AG08395 (cell line): ENCODE results near the gene ITCH.
"Not testable (repeated sequence)": the region's sequence is repeated elsewhere in the genome, so short reads cannot be mapped to it uniquely, and the experiment has no call there.

Experiments
- DNase-seq: peaks from one replicate; pipeline ENCODE4 v3.0.0; 2012; ENCODE audit warnings: mixed read lengths, low spot score

ITCH gene

DNA sequence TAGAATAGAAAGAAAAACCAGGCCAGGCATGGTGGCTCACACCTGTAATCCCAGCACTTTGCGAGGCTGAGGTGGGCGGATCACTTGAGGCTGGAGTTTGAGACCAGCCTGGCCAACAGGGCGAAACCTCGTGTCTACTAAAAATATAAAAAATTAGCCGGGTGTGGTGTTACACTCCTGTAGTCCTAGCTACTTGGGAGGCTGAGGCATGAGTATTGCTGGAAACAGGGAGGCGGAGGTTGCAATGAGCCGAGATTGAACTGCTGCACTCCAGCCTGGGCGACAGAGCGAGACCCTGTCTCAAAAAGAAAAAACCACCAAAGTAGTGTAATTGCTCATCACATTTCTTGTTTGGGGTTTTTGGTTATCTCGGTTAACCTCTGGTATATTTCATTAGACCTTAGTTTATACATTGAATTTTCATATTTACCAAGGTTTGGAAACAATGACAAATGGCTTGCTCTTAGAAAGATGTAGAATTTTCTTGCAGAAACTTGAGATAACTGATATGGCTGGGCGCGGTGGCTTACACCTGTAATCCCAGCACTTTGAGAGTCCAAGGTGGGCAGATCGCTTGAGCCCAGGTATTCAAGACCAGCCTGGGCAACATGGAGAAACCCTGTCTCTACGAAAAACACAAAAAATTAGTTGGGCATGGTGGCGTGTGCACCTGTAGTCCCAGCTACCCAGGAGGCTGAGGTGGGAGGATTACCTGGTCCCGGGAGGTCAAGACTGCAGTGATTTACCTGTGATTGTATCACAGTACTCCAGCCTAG, 14.2 kb downstream of the ITCH start:
- DNase-seq, result no peak

DNA sequence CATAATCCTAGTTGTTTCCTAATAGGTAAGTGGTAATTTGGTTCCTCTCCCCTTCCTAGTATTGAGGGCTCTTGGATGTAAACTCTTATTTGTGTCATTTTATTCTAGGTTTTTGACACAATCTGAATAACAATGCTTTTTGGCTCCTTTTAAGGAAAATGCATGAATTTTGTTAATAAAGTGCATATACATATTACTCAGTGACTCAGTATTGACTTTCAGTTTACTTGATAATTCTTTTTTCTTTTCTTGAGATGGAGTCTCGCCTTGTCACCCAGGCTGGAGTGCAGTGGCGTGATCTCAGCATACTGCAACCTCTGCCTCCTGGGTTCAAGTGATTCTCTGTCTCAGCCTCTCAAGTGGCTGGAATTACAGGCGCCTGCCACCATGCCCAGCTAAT, 19.1 kb downstream of the ITCH start:
- no peak for DNase-seq

DNA sequence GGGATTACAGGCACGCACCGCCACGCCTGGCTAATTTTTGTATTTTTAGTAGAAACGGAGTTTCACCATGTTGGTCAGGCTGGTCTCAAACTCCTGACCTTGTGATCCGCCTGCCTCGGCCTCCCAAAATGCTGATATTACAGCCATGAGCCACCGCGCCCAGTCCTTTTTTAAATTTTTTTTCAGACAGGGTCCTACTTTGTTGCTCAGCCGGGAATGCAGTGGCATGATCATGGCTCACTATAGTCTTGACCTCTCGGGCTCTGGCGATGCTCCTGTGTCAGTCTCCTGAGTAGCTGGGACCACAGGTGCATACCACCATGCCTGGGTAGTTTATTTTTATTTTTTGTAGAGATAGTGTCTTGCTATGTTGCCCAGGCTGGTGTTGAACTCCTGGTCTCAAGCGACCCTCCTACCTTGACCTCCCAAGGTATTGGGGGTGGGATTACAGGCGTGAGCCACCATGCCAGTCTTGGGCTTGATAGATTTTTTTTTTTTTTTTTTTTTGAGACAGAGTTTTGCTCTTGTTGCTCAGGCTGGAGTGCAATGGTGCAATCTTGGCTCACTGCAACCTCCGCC, 19.9 kb downstream of the ITCH start:
- not testable (repeated sequence) for DNase-seq

DNA sequence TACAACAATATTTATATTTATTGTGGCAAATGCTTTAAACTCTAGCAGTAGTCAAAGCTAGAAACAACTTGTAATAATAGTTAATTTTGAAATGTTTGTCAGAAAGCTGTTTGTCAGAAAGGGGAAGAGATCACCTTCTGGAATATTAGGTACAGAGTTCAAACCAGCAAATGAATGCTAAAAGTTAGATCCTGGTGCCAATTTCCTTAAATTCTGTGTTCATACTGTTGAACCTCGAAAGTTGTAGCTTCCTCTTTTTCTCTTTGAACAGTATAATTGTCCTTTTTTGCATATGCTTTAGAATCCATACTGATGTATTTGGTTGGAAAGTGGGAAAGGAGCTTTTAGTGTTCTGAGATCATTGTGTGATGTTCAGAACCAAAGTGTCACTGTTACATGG, 22.4 kb downstream of the ITCH start:
- DNase-seq, result no peak

DNA sequence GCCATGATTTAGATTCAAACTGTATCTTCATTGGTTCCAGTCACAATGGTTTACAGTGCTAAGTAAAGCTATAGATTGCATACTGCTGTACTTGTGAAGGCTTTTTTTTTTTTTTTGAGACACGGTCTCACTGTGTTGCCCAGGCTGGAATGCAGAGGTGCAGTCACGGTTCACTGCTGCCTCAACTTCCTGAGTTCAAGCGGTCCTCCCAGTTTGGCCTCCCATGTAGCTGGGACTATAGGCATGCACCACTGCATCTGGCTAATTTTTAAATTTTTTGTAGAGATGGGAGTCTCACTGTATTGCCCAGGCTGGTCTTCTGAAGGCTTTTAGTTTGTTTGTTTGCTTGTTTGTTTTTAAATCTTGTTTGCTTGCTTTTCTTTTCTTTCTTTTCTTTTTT, 24.9 kb downstream of the ITCH start:
- no peak for DNase-seq

DNA sequence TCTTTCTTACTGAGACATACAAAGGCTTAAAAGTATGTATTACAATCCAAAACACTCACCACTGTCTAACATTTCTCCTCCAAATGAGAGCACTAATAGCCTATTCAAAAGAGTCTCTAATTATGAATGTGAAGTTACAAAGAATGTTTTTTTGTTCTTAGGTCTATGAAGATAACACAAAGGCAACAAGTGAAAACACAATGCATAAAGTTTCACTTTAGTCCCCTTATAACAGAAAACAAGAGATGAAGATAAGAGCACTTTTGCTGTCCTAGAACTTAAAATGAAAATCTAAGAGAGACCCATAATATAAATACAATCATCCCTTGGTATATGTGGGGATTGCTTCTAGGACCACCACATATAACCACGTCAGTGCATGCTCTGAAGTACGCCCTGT, 25.6 kb downstream of the ITCH start:
- DNase-seq, result no peak

DNA sequence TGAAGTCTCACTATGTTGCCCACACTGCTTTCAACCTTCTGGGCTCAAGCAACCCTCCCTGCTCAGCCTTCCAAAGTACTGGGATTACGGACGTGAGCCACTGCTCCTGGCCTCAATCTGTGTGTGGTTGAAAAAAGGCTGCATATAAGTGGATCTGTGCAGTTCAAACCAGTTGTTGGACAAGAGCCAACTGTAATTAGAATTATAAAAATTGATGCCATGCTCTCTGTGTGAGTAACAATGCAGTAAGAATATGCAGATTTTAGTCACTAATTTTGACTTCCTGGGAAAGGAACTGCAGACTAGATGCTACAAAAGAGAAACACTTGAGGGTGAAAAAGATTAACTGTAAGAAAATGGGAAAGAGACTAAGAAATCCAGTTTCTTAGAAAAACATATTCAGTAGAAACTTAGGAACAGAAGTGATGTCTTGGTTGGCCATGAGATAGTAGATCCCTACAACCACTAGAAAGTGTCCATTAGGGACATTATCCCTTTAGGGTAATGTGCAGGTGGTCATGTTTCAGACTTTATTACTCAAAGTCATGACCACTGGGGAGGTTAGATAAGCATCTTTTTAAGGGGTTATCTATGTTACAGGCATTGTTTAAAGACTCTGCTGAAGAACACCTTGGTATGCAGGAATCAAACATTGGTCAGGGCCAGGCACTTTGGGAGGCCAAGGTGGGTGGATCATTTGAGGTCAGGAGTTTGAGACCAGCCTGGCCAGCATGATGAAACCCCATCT, 26.3 kb downstream of the ITCH start:
- DNase-seq, result no peak

DNA sequence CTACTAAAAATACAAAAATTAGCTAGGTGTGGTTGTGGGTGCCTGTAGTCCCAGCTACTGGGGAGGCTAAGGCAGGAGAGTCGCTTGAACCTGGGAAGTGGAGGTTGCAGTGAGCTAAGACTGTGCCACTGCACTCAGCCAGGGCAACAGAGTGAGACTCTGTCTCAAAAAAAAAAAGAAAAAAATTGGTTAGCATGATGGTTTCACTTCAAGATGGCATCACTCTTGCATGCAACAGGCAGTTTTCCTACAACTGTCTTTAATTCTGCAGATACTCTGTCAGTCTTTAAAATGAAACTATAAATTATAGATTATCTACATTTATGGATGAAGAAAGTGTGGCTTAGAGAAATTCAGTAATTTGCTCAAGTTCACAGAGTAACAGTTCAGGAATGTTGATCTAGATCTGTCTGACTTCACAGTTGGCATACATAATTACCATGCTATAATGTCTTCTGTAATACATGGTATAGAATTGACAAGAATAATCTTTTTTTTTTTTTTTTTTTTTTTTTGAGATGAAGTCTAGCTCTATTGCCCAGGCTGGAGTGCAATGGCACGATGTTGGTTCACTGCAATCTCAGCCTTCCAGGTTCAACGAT, 27.0 kb downstream of the ITCH start:
- no peak for DNase-seq

DNA sequence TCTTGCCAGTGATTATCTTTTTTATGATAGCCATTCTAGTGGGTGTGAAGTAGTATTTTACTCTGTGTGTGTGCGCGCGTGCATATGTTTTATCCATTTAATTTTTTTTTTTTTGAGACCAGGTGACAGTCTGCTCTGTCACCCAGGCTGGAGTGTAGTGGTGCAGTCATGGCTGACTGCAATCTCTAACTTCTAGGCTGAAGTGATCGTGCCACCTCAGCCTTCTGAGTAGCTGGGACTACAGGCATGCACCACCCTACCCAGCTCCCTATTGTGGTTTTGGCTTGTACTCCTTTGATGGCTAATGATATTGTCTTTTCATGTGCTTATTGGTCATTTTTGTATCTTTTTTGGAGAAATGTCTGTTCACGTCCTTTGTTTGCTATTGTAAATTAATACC, 33.3 kb downstream of the ITCH start:
- DNase-seq, result no peak

DNA sequence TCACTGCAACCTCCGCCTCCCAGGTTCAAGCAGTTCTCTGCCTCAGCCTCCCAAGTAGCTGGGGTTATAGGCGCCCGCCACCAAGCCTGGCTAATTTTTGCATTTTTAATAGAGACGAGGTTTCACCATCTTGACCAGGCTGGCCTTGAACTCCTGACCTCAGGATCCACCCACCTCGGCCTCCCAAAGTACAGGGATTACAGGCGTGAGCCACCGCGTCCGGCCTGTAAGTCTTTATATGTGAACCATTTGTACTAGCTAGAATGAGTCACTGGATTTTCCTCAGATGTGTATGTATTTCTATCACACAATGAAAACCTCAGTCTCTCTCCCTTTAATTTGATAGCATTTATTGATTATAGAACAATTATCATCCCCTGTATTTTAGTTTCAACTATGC, 34.0 kb downstream of the ITCH start:
- DNase-seq, result no peak

DNA sequence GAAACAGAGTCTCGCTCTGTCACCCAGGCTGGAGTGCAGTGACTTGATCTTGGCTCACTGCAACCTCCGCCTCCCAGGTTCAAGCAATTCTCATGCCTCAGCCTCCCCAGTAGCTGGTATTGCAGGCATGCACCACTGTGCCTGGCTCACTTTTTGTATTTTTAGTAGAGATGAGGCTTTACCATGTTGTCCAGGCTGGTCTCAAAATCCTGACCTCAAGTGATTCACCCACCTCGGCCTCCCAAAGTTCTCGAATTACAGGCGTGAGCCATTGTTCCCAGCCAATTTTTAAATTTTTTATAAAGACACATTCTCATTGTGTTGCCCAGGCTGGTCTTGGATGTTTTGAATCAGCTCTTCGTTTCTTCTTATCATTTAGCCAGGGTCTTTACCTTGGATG, 37.7 kb downstream of the ITCH start:
- DNase-seq, result not testable (repeated sequence)

DNA sequence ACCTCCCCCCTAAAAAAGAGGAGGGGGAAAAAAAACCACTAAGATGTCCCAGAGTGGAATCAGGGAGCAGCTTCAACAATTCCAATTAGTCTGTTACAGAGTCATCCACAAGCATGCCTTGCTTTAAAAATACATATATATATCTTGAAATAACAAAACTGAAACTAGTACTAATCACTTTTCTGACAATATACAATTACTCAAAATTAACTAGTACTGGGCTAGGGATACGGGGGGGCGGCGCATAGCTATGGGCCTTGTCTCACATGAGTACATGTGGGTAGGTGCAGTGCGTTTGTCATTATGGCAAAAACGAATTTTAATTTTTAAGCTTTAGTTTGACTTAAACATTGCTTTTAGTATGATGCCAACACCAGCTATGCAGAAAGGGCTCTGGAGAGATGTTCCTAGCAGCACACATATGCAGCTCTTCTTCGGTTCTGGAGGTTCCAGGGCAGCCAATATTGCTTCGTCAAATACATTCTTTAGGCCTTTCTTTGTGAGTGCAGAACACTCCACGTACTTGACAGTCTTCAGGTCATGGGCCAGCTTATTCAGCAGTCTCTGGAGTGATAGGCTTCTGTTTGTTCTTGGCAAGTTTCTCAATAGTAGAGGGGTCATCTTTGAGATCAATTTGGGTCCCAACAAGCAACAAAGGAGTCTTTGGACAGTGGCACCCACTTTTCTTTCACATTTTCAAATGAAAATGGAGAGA, 38.8 kb downstream of the ITCH start:
- DNase-seq, result no peak

DNA sequence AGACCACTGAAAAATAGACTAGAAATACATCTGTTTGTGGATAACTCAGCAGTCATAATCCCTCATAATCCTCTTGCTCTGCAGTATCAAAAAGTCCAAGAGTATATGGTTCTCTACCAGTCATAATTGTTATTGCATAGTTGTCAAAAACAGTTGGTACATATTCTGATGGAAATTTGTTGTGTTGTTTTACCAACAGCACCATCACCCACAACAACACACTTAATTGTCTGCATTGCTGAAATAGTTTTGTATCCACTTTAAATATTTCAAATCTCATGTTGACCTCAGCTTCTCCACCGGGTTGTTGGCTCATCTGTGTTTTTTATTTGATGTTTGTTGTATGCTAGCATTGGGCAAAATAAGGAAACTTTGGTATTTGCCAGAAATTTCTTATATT, 39.4 kb downstream of the ITCH start:
- DNase-seq, result peak; percentile 11

DNA sequence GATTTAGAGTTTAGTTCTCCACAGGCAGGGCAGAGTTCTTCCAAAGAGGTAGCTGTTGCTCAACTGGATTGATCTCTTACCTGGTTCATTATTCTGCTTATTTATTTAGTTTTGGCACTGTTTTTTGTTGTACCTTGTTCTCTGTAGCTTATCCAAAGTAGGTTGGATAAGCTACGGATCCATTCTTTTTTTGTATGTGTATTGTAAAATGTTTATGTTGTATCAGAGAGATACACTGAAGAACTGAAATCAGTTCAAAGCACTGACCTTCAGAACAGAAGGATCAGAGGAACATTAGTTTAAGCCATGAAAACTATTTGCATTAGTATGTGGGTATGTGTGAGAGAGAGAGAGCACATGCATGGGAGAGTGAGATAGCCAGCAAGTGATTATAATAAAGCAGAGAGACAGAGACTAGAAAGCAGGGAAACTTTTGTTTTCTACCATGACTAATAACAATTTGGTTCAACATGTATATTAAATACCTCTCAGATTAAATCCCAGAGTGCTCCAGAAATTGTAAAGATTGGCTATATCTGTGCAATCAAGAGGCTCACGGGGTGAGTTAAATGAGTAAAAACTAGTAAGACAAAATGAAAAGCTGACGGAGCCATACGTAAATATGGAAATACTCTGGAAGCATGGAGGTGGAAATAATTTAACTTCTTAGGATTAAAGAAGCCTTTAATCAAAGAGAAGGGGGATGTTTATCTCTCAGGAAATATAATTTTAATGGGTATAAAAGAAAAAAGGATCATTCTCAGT, 40.2 kb downstream of the ITCH start:
- DNase-seq, result no peak

DNA sequence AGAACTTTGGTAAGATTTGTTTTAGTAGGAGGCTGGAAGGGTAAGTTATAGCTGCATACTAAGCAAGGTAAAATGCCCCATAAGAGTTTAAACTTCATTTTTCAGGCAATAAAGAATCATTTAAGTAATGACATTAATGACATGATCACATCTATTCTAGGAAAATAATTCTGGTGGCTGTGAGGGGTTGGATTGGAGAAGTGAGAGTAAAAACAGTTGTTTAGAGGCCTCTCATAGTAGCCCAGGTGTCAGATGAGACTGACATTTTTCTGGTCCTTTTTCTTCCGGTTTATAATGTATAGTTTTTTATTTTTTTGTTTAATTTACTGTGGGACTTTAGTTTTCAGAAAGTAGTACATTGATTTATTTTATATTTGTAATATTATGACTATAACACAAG, 40.8 kb downstream of the ITCH start:
- no peak for DNase-seq

DNA sequence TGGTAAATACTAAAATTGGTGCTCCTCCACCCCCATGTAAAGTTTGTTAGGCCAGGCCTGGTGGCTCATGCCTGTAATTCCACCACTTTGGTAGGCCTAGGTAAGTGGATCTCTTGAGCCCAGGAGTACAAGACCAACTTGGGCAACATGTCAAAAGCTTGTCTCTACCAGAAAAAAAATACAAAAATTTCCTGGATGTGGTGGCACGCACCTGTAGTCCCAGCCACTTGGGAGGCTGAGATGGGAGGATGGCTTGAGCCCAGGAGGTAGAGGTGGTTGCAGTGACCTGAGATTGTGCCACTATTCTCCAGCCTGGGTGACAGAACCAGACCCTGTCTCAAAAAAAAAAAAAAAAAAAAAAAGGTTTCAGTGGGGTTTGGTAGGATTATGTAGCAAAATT, 41.7 kb downstream of the ITCH start:
- DNase-seq, result no peak

DNA sequence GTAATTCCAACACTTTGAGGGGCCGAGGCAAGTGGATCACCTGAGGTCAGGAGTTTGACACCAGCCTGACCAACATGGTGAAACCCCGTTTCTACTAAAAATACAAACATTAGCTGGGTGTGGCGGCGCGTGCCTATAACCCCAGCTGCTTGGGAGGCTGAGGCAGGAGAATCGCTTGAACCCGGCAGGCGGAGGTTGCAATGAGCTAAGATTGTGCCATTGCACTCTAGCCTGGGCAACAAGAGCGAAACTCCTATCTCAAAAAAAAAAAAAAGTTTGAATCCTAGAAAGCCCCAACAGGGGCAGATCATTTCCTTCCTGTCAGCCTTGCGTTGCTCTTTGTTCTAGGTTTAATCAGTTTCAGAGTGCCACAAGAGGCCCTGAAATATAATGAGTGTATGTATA, 42.2 kb downstream of the ITCH start:
- not testable (repeated sequence) for DNase-seq

DNA sequence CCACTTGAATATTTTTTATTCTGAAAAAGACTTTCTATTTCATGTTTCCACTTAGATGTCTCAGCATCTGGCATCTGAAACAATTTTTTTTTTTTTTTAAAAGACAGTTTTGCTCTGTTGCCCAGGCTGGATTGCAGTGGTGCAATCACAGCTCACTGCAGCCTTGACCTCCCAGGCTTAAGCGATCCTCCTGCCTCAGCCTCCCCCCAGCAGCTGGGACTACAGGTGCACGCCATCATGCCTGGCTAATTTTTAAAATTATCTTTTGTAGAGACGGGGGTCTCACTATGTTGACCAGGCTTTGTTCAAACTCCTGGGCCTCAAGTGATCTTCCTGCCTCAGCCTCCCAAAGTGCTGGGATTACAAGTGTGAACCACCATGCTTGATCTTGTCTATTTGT, 42.9 kb downstream of the ITCH start:
- not testable (repeated sequence) for DNase-seq

DNA sequence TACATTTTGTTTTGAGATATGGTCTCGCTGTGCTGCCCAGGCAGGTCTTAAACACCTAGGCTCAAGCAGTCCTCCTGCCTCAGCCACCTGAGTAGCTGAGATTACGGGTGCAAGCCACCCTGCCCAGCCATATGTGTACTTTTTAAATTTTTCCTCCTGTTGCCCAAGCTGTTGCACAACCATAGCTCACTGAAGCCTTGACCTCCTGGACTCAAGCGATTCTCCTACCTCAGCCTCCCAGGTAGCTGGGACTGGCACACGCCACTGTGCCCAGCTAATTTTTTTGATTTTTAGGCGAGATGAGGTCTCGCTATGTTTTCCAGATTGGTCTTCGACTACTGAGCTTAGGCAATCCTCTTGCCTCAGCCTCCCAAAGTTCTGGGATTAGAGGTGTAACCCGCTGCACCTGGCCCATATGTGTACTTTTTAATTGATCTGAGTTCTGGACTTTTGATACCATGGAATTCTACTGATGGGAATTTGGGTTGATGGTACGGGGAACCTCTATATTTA, 44.9 kb downstream of the ITCH start:
- DNase-seq, result no peak

DNA sequence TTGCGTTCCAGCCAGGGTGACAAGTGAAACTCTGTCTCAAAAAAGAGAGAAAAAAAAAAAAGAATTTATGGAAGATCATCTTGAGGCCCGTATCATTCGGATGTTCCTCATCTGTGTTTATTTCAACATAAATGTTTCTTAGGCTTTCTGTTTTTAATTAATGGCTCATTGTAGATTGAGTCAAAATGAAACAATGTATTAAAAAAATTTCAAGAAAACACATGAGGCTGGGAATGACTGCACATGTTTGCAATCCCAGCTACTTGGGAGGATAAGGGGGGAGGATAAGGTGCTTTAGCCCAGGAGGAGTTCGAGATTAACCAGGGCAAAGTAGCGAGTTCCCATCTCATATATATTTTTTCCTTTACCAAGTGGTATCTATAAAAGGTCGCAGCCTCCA, 47.3 kb downstream of the ITCH start:
- DNase-seq, result peak; percentile 47

DNA sequence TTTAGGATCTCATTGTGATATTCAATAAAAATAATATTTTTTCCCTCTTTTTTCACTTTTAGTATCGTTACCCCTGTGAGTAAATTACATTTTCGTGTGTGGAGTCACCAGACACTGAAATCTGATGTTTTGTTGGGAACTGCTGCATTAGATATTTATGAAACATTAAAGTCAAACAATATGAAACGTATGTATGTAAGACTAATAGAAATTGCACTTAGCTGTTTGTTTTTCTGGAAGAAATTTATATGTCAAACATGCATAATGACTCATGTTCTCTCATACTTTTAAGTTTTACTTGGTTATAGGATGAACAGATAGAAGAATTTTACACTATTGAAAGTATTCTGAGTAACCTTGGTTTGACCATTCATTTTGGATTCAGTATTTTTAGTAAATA, 49.4 kb downstream of the ITCH start:
- DNase-seq, result no peak
